Aorta (tissue), 5 donors: ENCODE data around the gene FGF11. TPM values are rescaled to one million over a fixed set of nuclear protein-coding genes. Genes with fewer than 3 reads are reported as not detected.
A peak's percentile ranks its signal among the peaks of the same experiment; 100 is the strongest.

Experiments
- ATAC-seq: fragments of 200-7000 bp; cut with Tn5 transposase; one replicate; pipeline ENCODE4 v1.9.1; 2022; ENCODE audit warnings: moderate library complexity; ENCODE audit not compliant: low FRiP score
- DNase-seq, 2 donors: peaks; one replicate each; pipeline ENCODE4 v3.0.0-alpha.2; 2020
- H3K27ac ChIP-seq, 2 donors: one replicate each; pipeline ENCODE4 v1.5.1; 2013; ENCODE audit warnings: low read length in 2 of 2, mild to moderate bottlenecking in 2 of 2, moderate library complexity in 2 of 2, control low read depth in 1 of 2, inconsistent platforms in 1 of 2, low read depth in 1 of 2
- H3K27me3 ChIP-seq, 2 donors: one replicate each; pipeline ENCODE4 v1.6.1; 2013; ENCODE audit warnings: control low read depth in 1 of 2, low read length in 1 of 2, mild to moderate bottlenecking in 1 of 2, moderate library complexity in 1 of 2; ENCODE audit not compliant: insufficient read depth in 2 of 2, control insufficient read depth in 1 of 2
- H3K36me3 ChIP-seq, 2 donors: one replicate each; pipeline ENCODE4 v1.6.1; 2013; ENCODE audit warnings: control low read depth in 1 of 2, low read length in 1 of 2, mild to moderate bottlenecking in 1 of 2; ENCODE audit not compliant: insufficient read depth in 2 of 2, control insufficient read depth in 1 of 2
- H3K4me1 ChIP-seq, 2 donors: one replicate each; pipeline ENCODE4 v1.6.1; 2013; ENCODE audit warnings: low read length in 2 of 2, control low read depth in 1 of 2, mild to moderate bottlenecking in 1 of 2, moderate library complexity in 1 of 2; ENCODE audit not compliant: insufficient read depth in 2 of 2, control insufficient read depth in 1 of 2
- H3K4me3 ChIP-seq, 2 donors: one replicate each; pipeline ENCODE4 v1.5.1; 2013; ENCODE audit warnings: low read length in 2 of 2, control low read depth in 1 of 2, mild to moderate bottlenecking in 1 of 2
- H3K9me3 ChIP-seq: one replicate; pipeline ENCODE4 v1.6.1; 2013; ENCODE audit warnings: mild to moderate bottlenecking, low read length; ENCODE audit not compliant: control insufficient read depth
- WGBS, 2 donors: extraction: QIAGEN DNeasy Blood & Tissue Kit; methylation state at CpG; one replicate each; pipeline ENCODE4 v1.1.7; 2013; 5-methylcytosine and 5-hydroxymethylcytosine counted together
- intact Hi-C, 2 donors: fragments of 100-400 bp; cut with DNase I; formaldehyde crosslinking; loops; one replicate each; pipeline versions ENCODE4 v1.14.2 to v1.15.0; 2022
- polyA plus RNA-seq, 2 donors: library from polyadenylated mRNA; stranded (reverse); fragments of 200-250 nt; gene quantifications; one replicate each; pipeline ENCODE4 v1.2.3, GENCODE V29; 2013
- total RNA-seq, 2 donors: library from RNA; stranded (reverse); fragmentation: NEBNext Ultra II Directional; extraction: Animal tissue kit (Norgen Biotek cat#: 25700); gene quantifications; one replicate each; pipeline ENCODE4 v1.2.1, GENCODE V29; 2021
- donor health status: healthy with polysubstance abuse.
- donor health status: Bipolar disorder and iron deficiency.
- donor health status: DM: no; HTN: no; CAD: no.
- donor health status: DM: no; HTN: no; CAD: no.
- donor health status: DM: yes; HTN: yes; CAD: no.

FGF11 gene
- total and polyA plus RNA-seq, 4 donors, result 0.54 to 8.0 (median 1.2) TPM; not detected in 1

DNA sequence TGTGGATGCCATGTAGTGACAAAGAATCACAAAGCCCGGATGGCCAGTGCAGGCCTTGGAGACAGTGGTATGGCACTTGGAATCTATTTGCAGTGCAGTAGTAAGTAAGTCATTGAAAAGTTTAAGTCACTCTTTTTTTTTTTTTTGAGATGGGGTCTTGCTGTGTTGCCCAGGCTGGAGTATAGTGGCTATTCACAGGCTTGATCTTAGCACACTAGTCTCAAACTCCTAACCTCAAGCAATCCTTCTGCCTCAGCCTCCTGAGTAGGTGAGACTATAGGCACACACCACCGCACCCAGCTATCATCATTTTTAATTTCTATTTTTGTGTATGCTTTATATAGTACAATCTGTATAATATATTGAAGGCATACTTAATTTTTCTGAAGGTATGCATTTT, 40.7 kb upstream of the FGF11 start:
- H3K36me3 ChIP-seq, result no peaks in the 10 kb centered on the region
- DNase-seq (no peak), ATAC-seq (no peak)
- intact Hi-C loops, result no loop called here
- no peaks in the 10 kb centered on the region for H3K4me1 ChIP-seq
- WGBS, 2 donors, result 71 to 75% methylated on average over 2 of the region's 2 CpGs
- H3K27me3 ChIP-seq, result no peaks in the 10 kb centered on the region
- H3K9me3 ChIP-seq, result no peaks in the 10 kb centered on the region
- H3K27ac ChIP-seq, result no peak overlapping the region
- no peak overlapping the region for H3K4me3 ChIP-seq

DNA sequence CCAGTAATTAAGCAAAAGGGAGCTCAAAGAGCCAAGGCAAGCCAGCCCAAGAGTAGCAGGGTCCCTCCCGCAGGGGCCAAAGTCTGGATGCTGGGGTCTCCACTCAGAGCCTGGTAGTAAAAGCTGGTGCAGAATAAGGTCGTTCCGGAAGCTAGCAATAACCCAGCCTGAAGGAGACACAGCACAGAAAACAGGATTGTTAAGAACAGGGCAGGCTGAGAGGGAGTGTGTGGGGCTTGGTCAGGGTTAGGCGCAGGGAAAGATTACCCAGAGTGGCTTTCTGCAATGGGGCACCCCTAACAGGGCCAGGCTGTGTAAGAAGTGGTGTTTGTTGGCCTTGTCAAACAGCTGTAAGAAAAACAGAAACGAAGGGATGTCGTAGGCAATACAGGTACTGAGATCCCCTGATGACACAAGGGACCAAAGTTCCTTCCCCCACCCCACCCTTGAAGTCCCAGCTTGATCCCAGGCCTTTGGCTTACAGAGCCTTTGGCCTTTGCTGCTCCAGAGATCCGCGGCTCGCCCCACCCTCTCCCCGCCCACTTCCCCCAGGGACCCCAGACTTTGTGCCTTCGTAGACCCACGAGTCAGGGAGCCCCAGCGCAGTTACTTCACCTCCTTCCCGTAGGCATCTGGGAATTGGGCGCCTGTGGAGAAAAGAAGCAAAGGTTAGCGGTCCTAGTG, 36.1 kb upstream of the FGF11 start:
- Histone ChIP-seq H3K36me3 (no peaks in the 10 kb centered on the region), H3K27ac (peak overlapping the region; percentile 10 to 84), H3K9me3 (no peaks in the 10 kb centered on the region), H3K4me1 (no peaks in the 10 kb centered on the region), H3K4me3 (peak overlapping the region; percentile 30 to 51), H3K27me3 (no peaks in the 10 kb centered on the region)
- intact Hi-C loops, result loop anchor here in 1 of 2 donors (1.0 kb wide), 1 partner anchor 9 kb away; the partner anchor contains the start of gene PLSCR3
- 8 to 9% methylated on average over 15 to 16 of the region's 16 CpGs for WGBS, 2 donors
- DNase-seq (peak; percentile 74 to 88), ATAC-seq (peak; percentile 9)

DNA sequence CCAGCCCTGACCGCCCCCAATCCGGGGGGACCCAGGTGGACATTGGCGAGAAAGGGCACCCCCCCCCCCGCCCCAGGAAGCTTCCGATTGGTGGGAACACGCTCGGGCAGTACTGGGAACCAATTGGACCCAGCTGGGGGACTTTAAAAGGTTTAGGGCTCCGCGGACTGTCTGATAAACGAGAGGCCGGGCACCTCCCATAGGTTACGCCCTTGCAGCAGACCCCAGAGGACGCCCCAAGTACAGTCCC, 35.7 kb upstream of the FGF11 start:
- Histone ChIP-seq H3K27me3 (no peaks in the 10 kb centered on the region), H3K27ac (peak overlapping the region; percentile 10 to 67), H3K4me1 (no peaks in the 10 kb centered on the region), H3K4me3 (peak overlapping the region; percentile 30 to 51), H3K36me3 (no peaks in the 10 kb centered on the region), H3K9me3 (no peaks in the 10 kb centered on the region)
- intact Hi-C loops, result loop anchor here in 1 of 2 donors (1.0 kb wide), 1 partner anchor 9 kb away; the partner anchor contains the start of gene PLSCR3
- ATAC-seq (peak; percentile 65), DNase-seq (no peak)
- 0 to 1% methylated on average over 13 of the region's 13 CpGs for WGBS, 2 donors

DNA sequence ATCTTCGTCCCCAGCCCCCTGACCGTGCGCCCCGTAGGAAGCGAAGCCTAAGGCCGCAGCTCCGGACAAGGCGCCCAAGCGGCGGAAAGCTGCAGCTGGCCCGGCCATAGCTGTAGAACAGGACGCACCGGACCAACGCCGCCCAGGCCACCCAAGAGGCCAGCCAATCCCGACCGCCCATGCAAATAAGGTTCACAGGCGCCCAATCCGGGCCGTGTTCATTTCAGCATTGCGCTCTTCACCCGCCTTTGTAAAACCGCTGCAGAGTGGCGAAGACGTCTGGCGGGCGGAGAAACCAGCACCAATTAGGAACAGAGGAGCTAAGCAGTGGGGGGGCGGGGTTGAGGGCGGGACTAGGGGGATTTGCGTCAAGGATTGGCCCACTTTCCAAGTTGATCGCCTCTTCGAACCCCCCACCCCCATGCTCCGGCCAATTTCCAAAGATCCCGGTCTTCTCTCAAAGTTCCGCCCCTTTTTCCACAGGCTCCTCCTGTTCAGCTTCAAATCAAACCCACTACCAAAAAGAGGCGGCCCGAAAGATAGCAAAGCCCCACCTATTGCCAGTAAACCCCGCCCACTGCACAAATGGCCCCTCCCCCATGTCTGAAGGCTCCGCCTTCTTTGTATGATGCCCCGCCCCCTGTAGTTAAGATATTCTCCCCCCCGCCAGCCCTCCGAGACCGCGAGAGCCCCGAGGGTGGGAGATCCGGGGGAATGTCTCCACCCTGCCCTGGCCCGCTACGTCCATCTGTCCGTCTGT, 35.2 kb upstream of the FGF11 start, which contains the start of gene TMEM256:
Gene TMEM256, minus strand, starts transcription at position 121 of the 760 bp plus-strand sequence. Its CDS starts 13 bp downstream, at position 108.
- Histone ChIP-seq H3K4me1 (no peaks in the 10 kb centered on the region), H3K27me3 (no peaks in the 10 kb centered on the region), H3K9me3 (no peaks in the 10 kb centered on the region), H3K27ac (peak within 1 kb of the TSS; percentile 70 to 84), H3K4me3 (peak within 1 kb of the TSS; percentile 59 to 82), H3K36me3 (no peaks in the 10 kb centered on the region)
- 0 to 1% methylated on average over 40 to 49 of the region's 49 CpGs for WGBS, 2 donors
- ATAC-seq (peak; percentile 97), DNase-seq (peak; percentile 99)
- intact Hi-C loops, result loop anchor here in 1 of 2 donors (1.0 kb wide), 1 partner anchor 10 kb away; the partner anchor contains the start of gene PLSCR3

DNA sequence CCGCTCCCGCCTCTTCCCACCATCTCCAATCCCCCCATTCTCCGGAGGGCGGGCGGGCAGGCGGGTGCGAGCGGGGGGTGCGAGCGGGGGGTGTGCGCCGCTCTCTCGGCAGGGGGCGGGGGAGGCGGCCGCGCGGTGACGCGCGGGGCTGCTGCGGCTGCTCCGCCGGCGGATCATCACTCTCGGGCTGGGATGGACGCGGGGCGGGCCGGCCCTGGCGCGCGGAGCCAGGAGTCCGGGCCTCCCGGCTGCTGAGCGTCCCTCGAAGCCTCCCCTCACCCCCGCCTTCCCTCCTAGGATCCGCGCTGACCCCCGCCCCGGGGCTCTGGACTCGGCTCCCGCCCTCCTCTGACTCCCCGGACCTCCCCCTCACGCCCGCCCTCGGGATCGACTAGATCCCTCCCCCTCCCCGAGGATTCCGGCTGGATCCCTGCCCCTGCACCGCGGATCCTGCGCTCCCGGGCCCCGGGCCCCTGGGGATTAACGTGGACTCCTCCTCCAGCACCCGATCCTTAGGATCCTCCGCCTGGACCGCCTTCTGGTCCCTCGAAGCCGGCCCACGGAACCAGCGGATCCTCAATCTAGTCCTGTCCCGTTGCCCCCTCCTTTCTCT, 34.5 kb upstream of the FGF11 start:
- no peaks in the 10 kb centered on the region for H3K27me3 ChIP-seq
- peak; percentile 82 for ATAC-seq
- no peaks in the 10 kb centered on the region for H3K9me3 ChIP-seq
- H3K4me1 ChIP-seq, result no peaks in the 10 kb centered on the region
- peak overlapping the region; percentile 70 to 76 for H3K27ac ChIP-seq
- intact Hi-C loops, result no loop called here
- H3K4me3 ChIP-seq, result peak overlapping the region; percentile 59 to 82
- no peaks in the 10 kb centered on the region for H3K36me3 ChIP-seq
- 0 to 1% methylated on average over 29 to 65 of the region's 65 CpGs for WGBS, 2 donors
- DNase-seq, result peak; percentile 81 to 89

DNA sequence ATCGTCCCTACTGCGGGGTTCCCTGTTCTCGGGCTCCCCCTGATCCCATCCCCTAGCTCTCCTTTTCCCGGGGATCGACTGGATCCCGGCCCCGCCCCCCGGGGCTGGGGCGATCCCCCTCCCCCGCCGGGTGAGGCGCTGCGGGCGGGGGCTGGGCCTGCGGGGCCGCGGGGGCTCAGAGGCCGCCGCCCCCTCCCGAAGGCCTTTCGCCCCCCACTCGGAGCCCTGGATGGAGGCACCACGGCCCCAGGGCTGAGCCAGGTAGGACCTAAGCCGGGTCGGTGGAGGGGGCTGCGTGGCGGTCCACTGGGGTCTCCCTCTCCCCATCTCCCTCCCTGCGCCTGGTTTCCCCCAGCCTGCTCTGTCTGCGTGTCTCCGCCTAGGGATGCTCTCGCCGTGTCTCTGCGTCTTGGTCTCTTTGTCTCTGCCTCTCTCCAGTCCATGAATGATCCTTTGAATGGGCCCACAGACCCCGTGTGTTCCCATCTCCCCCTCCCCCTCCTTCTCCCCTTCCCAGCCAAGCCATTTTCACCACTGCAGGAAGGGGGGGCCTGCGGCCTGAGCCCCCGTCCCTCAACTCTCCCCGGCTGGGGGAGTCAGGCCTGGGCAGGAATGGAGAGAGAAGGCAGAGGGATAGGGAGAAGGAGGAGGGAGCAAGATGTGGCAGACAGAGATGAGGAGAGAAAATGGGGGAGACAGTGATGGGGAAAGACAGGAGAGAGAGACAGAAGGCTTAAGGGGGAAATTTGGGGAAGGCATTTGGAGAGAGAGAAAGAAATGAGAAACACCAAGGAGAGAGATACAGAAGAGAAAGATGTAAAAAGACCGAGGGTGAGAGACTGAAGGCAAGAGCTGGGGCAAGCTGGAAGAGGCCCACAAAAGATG, 33.7 kb upstream of the FGF11 start:
- WGBS, 2 donors, result 14% methylated on average over 27 to 38 of the region's 38 CpGs
- Histone ChIP-seq H3K27ac (peak overlapping the region in 1 of 2 donors; percentile 76), H3K4me1 (no peaks in the 10 kb centered on the region), H3K4me3 (peak overlapping the region; percentile 59 to 82), H3K27me3 (no peaks in the 10 kb centered on the region), H3K9me3 (no peaks in the 10 kb centered on the region), H3K36me3 (no peaks in the 10 kb centered on the region)
- ATAC-seq (no peak), DNase-seq (no peak)
- intact Hi-C loops, result loop anchor here in 1 of 2 donors (2.0 kb wide), 1 partner anchor 29 kb away; the partner anchor contains the start of gene TMEM102

DNA sequence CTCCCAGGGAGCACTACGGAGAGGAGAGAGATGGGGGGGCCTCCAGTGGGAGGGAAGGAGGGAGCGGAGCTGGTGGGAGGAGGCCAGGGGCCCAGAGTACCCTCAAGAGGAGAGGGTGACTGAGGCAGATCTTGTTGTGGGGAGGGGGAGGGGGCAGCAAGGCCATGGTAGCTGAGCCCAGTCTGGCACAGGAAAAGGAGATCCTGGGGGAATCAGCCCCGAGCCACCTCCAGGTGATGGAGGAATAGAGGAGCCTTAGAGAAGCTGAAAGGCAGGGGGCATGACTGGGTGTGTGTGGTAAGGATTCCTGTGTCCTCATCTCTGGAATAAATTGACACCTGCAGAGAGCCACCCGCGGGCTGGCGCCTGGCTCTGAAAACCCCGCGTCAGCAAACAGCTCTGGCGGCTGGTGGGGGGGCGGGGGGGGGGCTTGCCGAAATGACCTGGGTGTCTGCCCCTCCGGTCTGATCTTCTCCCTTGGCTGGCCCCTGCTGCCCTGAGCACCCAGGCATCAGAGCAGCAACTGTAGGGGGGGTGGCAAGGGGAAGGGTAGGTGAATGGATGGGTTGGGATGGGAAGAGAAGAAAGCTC, 33.0 kb upstream of the FGF11 start:
- no peaks in the 10 kb centered on the region for H3K27me3 ChIP-seq
- no peak overlapping the region for H3K4me3 ChIP-seq
- WGBS, 2 donors, result 71 to 72% methylated on average over 12 of the region's 12 CpGs
- no peaks in the 10 kb centered on the region for H3K4me1 ChIP-seq
- intact Hi-C loops, result loop anchor here in 1 of 2 donors (2.0 kb wide), 1 partner anchor 28 kb away; the partner anchor contains the start of gene TMEM102
- ATAC-seq (no peak), DNase-seq (no peak)
- H3K9me3 ChIP-seq, result no peaks in the 10 kb centered on the region
- H3K27ac ChIP-seq, result no peak overlapping the region
- no peaks in the 10 kb centered on the region for H3K36me3 ChIP-seq
